K562 (cell line): ENCODE results near the gene ANKEF1. TPM values are rescaled to one million over a fixed set of nuclear protein-coding genes. Genes with fewer than 3 reads are reported as not detected.

Source experiments
- ATAC-seq: fragments of 200-7000 bp; cut with Tn5 transposase; 3 replicates; pipeline ENCODE4 v1.9.1; 2020; ENCODE audit warnings: moderate library complexity
- BruUV-seq: library from RNA; stranded (reverse); fragments of 400-500 nt; replicated peaks from 2 replicates; lab custom pipeline; 2021; lab: Mats Ljungman, UMichigan
- CTCF ChIA-PET: fragments of 300-600 bp; formaldehyde crosslinking; extraction: SDS; loops from one replicate; lab custom pipeline; 2021; ENCODE audit warnings: low intra/inter-chr PET ratio; lab: Yijun Ruan, JAX
- POLR2A ChIA-PET: fragments of 300-600, 350-650 bp; sonication (Branson Sonifier 250); formaldehyde crosslinking; extraction: SDS; loops from one replicate; lab custom pipeline; 2021; ENCODE audit warnings: antibody characterized with exemption, inconsistent platforms; lab: Yijun Ruan, JAX
- DNase-seq, 4 experiments: peaks; one replicate each; pipeline versions ENCODE4 v3.0.0 to v3.0.0-alpha.2; 2011 to 2018; ENCODE audit warnings: low spot score in 3 of 4, mixed read lengths in 3 of 4; ENCODE audit errors: extremely low read depth in 1 of 4
- FAIRE-seq: peaks from 2 replicates; lab custom pipeline; 2011; peaks lifted over from hg19 to GRCh38; lab: Jason Lieb, UNC
- H2AFZ ChIP-seq: 2 replicates; pipeline ENCODE4 v1.6.0; 2011; ENCODE audit warnings: low read depth, low read length, control low read depth, inconsistent platforms
- H3K27ac ChIP-seq: fragments of 200-600 bp; 3 replicates; pipeline ENCODE4 v1.8.0; 2011; ENCODE audit warnings: low read depth, mild to moderate bottlenecking, control low read depth, inconsistent platforms, low read length, moderate library complexity, mixed read lengths; ENCODE audit errors: extremely low read depth
- H3K27me3 ChIP-seq, 2 experiments: fragments of 300-600 bp in 1 of 2; 2 replicates in 1 of 2; 3 replicates in 1 of 2; pipeline versions ENCODE4 v1.6.0 to v1.8.0; 2011; ENCODE audit warnings: inconsistent platforms in 2 of 2, low read length in 2 of 2, mild to moderate bottlenecking in 1 of 2, mixed read lengths in 1 of 2, moderate library complexity in 1 of 2; ENCODE audit not compliant: control insufficient read depth in 2 of 2, insufficient read depth in 2 of 2
- H3K36me3 ChIP-seq: fragments of 300-600 bp; 3 replicates; pipeline ENCODE4 v1.8.0; 2011; ENCODE audit warnings: mild to moderate bottlenecking, low read length, inconsistent platforms; ENCODE audit not compliant: control insufficient read depth, insufficient read depth
- H3K4me1 ChIP-seq, 2 experiments: fragments of 200-600 bp in 1 of 2; replicated peaks in 1 of 2; 2 replicates in 1 of 2; 3 replicates in 1 of 2; pipeline versions ENCODE4 v1.5.1 to v1.8.0; 2011; ENCODE audit warnings: inconsistent platforms in 2 of 2, low read length in 2 of 2, mild to moderate bottlenecking in 1 of 2, mixed read lengths in 1 of 2, moderate library complexity in 1 of 2; ENCODE audit not compliant: control insufficient read depth in 2 of 2, insufficient read depth in 2 of 2
- H3K4me2 ChIP-seq: 2 replicates; pipeline ENCODE4 v1.6.1; 2011; ENCODE audit warnings: low read length, control low read depth, inconsistent platforms, mixed read lengths; ENCODE audit not compliant: insufficient read depth
- H3K4me3 ChIP-seq: fragments of 200-600 bp; sonication (generic), shearing (Covaris generic); 2 replicates; pipeline ENCODE4 v1.5.1; 2016; ENCODE audit warnings: control low read depth, inconsistent platforms
- H3K79me2 ChIP-seq: fragments of 200-600 bp; 3 replicates; pipeline ENCODE4 v1.8.0; 2011; ENCODE audit warnings: low read length, inconsistent platforms; ENCODE audit not compliant: control insufficient read depth, insufficient read depth
- H3K9ac ChIP-seq, 2 experiments: 2 replicates each; pipeline versions ENCODE4 v1.6.0 to v1.6.1; 2011; ENCODE audit warnings: low read depth in 2 of 2, low read length in 2 of 2, control low read depth in 1 of 2, inconsistent platforms in 1 of 2, mild to moderate bottlenecking in 1 of 2, mixed read lengths in 1 of 2; ENCODE audit not compliant: insufficient read depth in 1 of 2
- H3K9me1 ChIP-seq: one replicate; pipeline ENCODE4 v1.6.0; 2011; ENCODE audit warnings: inconsistent platforms, mild to moderate bottlenecking, low read length, moderate library complexity; ENCODE audit not compliant: control insufficient read depth, insufficient read depth
- H3K9me3 ChIP-seq: replicated peaks from 2 replicates; pipeline ENCODE4 v1.5.1; 2011; ENCODE audit warnings: low read depth, low read length, inconsistent platforms; ENCODE audit not compliant: control insufficient read depth, insufficient read depth
- H4K20me1 ChIP-seq: replicated peaks from 2 replicates; pipeline ENCODE4 v1.6.1; 2011; ENCODE audit warnings: low read length, inconsistent platforms, mixed read lengths; ENCODE audit not compliant: control insufficient read depth, insufficient read depth
- CBX5 ChIP-seq: IDR thresholded peaks from 2 replicates; pipeline ENCODE4 v1.6.1; 2014; ENCODE audit warnings: low read depth, borderline replicate concordance
- CREB3L1 ChIP-seq: fragments of 450-650 bp; IDR thresholded peaks from 2 replicates; pipeline ENCODE4 v1.6.1; 2014; ENCODE audit warnings: low read depth, mild to moderate bottlenecking, moderate library complexity, borderline replicate concordance
- E2F5 ChIP-seq: sonication (generic); formaldehyde crosslinking; IDR thresholded peaks from 2 replicates; pipeline ENCODE4 v1.8.0; 2022; ENCODE audit warnings: mild to moderate bottlenecking, missing genetic modification reagents
- E2F8 ChIP-seq: fragments of 450-650 bp; IDR thresholded peaks from 2 replicates; pipeline ENCODE4 v1.7.1; 2018; ENCODE audit warnings: mild to moderate bottlenecking, low read depth; ENCODE audit not compliant: partially characterized antibody
- FOXA3 ChIP-seq, 2 experiments: fragments of 450-650 bp in 1 of 2; sonication (generic) in 1 of 2; formaldehyde crosslinking; IDR thresholded peaks in 1 of 2; conservative IDR thresholded peaks in 1 of 2; 2 replicates each; pipeline versions ENCODE4 v1.4.0 to v1.8.0; 2020 to 2022; ENCODE audit warnings: mild to moderate bottlenecking in 2 of 2, missing genetic modification reagents in 1 of 2
- NKRF ChIP-seq: fragments of 450-650 bp; IDR thresholded peaks from 2 replicates; pipeline ENCODE4 v1.6.1; 2016; ENCODE audit warnings: borderline replicate concordance
- POLR2AphosphoS2 ChIP-seq: IDR thresholded peaks from 2 replicates; pipeline ENCODE4 v1.6.1; 2012; ENCODE audit warnings: low read length, improper control_type of control experiment
- STAT5B ChIP-seq: fragments of 250-450 bp; sonication (Bioruptor Pico); IDR thresholded peaks from 2 replicates; pipeline ENCODE4 v1.8.0; 2021; ENCODE audit warnings: mild to moderate bottlenecking, inconsistent platforms
- ZNF398 ChIP-seq: fragments of 250-450 bp; sonication (Bioruptor Pico); IDR thresholded peaks from 2 replicates; pipeline ENCODE4 v1.8.0; 2021; ENCODE audit warnings: moderate library complexity, mild to moderate bottlenecking, inconsistent platforms
- ZNF699 ChIP-seq: fragments of 250-450 bp; sonication (Bioruptor Pico); IDR thresholded peaks from 2 replicates; pipeline ENCODE4 v1.8.0; 2021; ENCODE audit warnings: mild to moderate bottlenecking, moderate library complexity; ENCODE audit not compliant: insufficient replicate concordance
- in situ Hi-C: fragments of 300-500 bp; cut with MboI; formaldehyde crosslinking; loops from 4 replicates; pipeline ENCODE4 v1.15.0; 2018; ENCODE audit warnings: inconsistent platforms, mixed read lengths
- intact Hi-C: fragments of 100-400 bp; cut with micrococcal nuclease; formaldehyde crosslinking; loops from 2 replicates; pipeline ENCODE4 v1.14.2; 2022
- polyA plus RNA-seq, 8 experiments: library from polyadenylated mRNA; depleted of rRNA in 4 of 8; stranded (reverse) in 5 of 8; unstranded in 3 of 8; fragments of >200 nt; fragmentation: Nextera tagmentation in 2 of 8; fragmentation: Illumina TruSeq in 1 of 8; extraction: Ambion mirVana in 2 of 8; extraction: Trizol in 1 of 8; gene quantifications; 2 replicates each; pipeline versions ENCODE4 v1.2.1 to v1.2.3, GENCODE V29; 2011 to 2014; ENCODE audit warnings: inconsistent platforms in 1 of 8, missing spikeins in 1 of 8
- total RNA-seq, 7 experiments: library from RNA; depleted of rRNA in 6 of 7; stranded (reverse); fragments of >200 nt in 6 of 7; fragmentation: Illumina TruSeq in 2 of 7; extraction: Trizol in 2 of 7; gene quantifications; 2 replicates each; pipeline versions ENCODE4 v1.2.1 to v1.2.3, GENCODE V29; 2011 to 2021; ENCODE audit warnings: low replicate concordance in 1 of 7

Gene ANKEF1
- total and polyA plus RNA-seq, 9 of the 15 experiments (the other 6 are each of a cell fraction or from before 2014, with no cell fraction given) = 0.35 to 2.1 (median 1.7) TPM

- ATAC-seq (no peak), FAIRE-seq (no peak), DNase-seq (no peak)
- CTCF ChIA-PET = no interaction called here
- no peaks in the 10 kb centered on the region for H3K9me3 ChIP-seq
- no peaks in the 10 kb centered on the region for H3K9me1 ChIP-seq
- H3K79me2 ChIP-seq = no peaks in the 10 kb centered on the region
- no peaks in the 10 kb centered on the region for H3K27me3 ChIP-seq
- no peak overlapping the region for H3K4me2 ChIP-seq
- in situ Hi-C loops (no loop called here), intact Hi-C loops (no loop called here)
- H3K27ac ChIP-seq = no peak overlapping the region
- H3K9ac ChIP-seq = no peak overlapping the region
- no peak for TF ChIP-seq NKRF
- no peak for TF ChIP-seq POLR2AphosphoS2
- TF ChIP-seq E2F5 (CRISPR knock-in tag) = no peak
- TF ChIP-seq E2F8 = no peak
- TF ChIP-seq CBX5 = no peak
- no peak for TF ChIP-seq STAT5B (CRISPR knock-in tag)
- TF ChIP-seq ZNF699 (CRISPR knock-in tag) = no peak
- no peak for TF ChIP-seq ZNF398 (CRISPR knock-in tag)
- no peak for TF ChIP-seq CREB3L1
- TF ChIP-seq FOXA3 (CRISPR knock-in tag; conservative IDR thresholded peaks at IDR 0.05 in 1 of 2, IDR thresholded peaks at IDR 0.05 in 1 of 2) = no peak
- no peaks in the 10 kb centered on the region for H4K20me1 ChIP-seq
- POLR2A ChIA-PET = no interaction called here
- BruUV-seq = no TSS peak
- H3K4me3 ChIP-seq = no peak overlapping the region
- H3K36me3 ChIP-seq = no peaks in the 10 kb centered on the region
- no peaks in the 10 kb centered on the region for H3K4me1 ChIP-seq
- no peak overlapping the region for H2AFZ ChIP-seq
Measured at GRCh38 chr20:10080574-10080973, 45.8 kb downstream of the ANKEF1 start.
